HCT116 (cell line): Measurements from ENCODE around the gene NAGPA. TPM values are rescaled to one million over a fixed set of nuclear protein-coding genes. Genes with fewer than 3 reads are reported as not detected.

Source experiments
- ATAC-seq: fragments of 200-7000 bp; cut with Tn5 transposase; 2 replicates; pipeline ENCODE4 v1.9.1; 2020; ENCODE audit warnings: mild to moderate bottlenecking, moderate library complexity
- BruUV-seq: library from RNA; stranded (reverse); fragments of 400-500 nt; replicated peaks from 2 replicates; lab custom pipeline; 2021; lab: Mats Ljungman, UMichigan
- CTCF ChIA-PET: fragments of 300-600 bp; sonication (Branson Sonifier 250); formaldehyde crosslinking; loops from one replicate; lab custom pipeline; 2021; ENCODE audit warnings: antibody characterized with exemption; lab: Charles Lee
- POLR2A ChIA-PET: fragments of 300-600, 350-600 bp; sonication (Branson Sonifier 250); formaldehyde crosslinking; loops from one replicate; lab custom pipeline; 2021; ENCODE audit warnings: antibody characterized with exemption; lab: Charles Lee
- RAD21 ChIA-PET, 2 experiments: fragments of 300-600 bp; sonication (Branson Sonifier 250); formaldehyde crosslinking; loops; one replicate each; lab custom pipeline; 2023; ENCODE audit warnings: low total read pairs in 2 of 2; ENCODE audit not compliant: uncharacterized antibody in 2 of 2, unreplicated experiment in 2 of 2, low non-redundant PET in 1 of 2; lab: Charles Lee
- DNase-seq: peaks from one replicate; pipeline ENCODE4 v3.0.0-alpha.2; 2010; ENCODE audit warnings: low read depth, low spot score
- H2AFZ ChIP-seq: fragments of 200-600 bp; shearing (Covaris generic), sonication (generic); 2 replicates; pipeline ENCODE4 v1.6.1; 2017; ENCODE audit warnings: low read depth, mixed run types, mixed read lengths, antibody characterized with exemption, low read length; ENCODE audit not compliant: poor library complexity, severe bottlenecking
- H3K27ac ChIP-seq: 2 replicates; pipeline ENCODE4 v1.5.1; 2012; ENCODE audit warnings: low read depth, low read length
- H3K27me3 ChIP-seq: fragments of 200-600 bp; sonication (generic); 2 replicates; pipeline ENCODE4 v1.6.1; 2016; ENCODE audit warnings: mixed run types, low read length, mixed read lengths; ENCODE audit not compliant: insufficient read depth
- H3K36me3 ChIP-seq, 2 experiments: fragments of 200-500 bp in 1 of 2; fragments of 200-600 bp in 1 of 2; sonication (Bioruptor generic) in 1 of 2; sonication (generic) in 1 of 2; 2 replicates each; pipeline versions ENCODE4 v1.5.1 to v1.6.1; 2014 to 2016; ENCODE audit warnings: low read length in 2 of 2, inconsistent platforms in 1 of 2, mixed read lengths in 1 of 2, mixed run types in 1 of 2; ENCODE audit not compliant: insufficient read depth in 2 of 2, control insufficient read depth in 1 of 2
- H3K4me1 ChIP-seq, 2 experiments: fragments of 200-600 bp in 1 of 2; sonication (generic) in 1 of 2; 2 replicates each; pipeline versions ENCODE4 v1.5.1 to v1.6.1; 2012 to 2017; ENCODE audit warnings: low read length in 2 of 2, inconsistent platforms in 1 of 2, mild to moderate bottlenecking in 1 of 2, mixed read lengths in 1 of 2, mixed run types in 1 of 2, moderate library complexity in 1 of 2; ENCODE audit not compliant: insufficient read depth in 2 of 2, control insufficient read depth in 1 of 2
- H3K4me2 ChIP-seq: fragments of 200-600 bp; sonication (generic); 2 replicates; pipeline ENCODE4 v1.6.1; 2017; ENCODE audit warnings: mixed run types, low read length, mixed read lengths
- H3K4me3 ChIP-seq, 2 experiments: fragments of 200-600 bp in 1 of 2; sonication (generic) in 1 of 2; replicated peaks in 1 of 2; 2 replicates each; pipeline ENCODE4 v1.5.1; 2011 to 2016; ENCODE audit warnings: low read length in 2 of 2, control low read depth in 1 of 2, low read depth in 1 of 2, mild to moderate bottlenecking in 1 of 2, mixed read lengths in 1 of 2, mixed run types in 1 of 2
- H3K79me2 ChIP-seq: fragments of 200-600 bp; sonication (generic); 2 replicates; pipeline ENCODE4 v1.6.1; 2017; ENCODE audit warnings: mild to moderate bottlenecking, mixed run types, low read length, moderate library complexity, mixed read lengths; ENCODE audit not compliant: insufficient read depth
- H3K9ac ChIP-seq: fragments of 200-600 bp; sonication (generic); 2 replicates; pipeline ENCODE4 v1.6.1; 2016; ENCODE audit warnings: low read length, mixed read lengths
- H3K9me2 ChIP-seq: fragments of 200-600 bp; sonication (generic), shearing (Covaris generic); 2 replicates; pipeline ENCODE4 v1.6.1; 2017; ENCODE audit warnings: mixed run types, mild to moderate bottlenecking, moderate library complexity; ENCODE audit not compliant: insufficient read depth
- H3K9me3 ChIP-seq, 2 experiments: fragments of 200-500 bp in 1 of 2; fragments of 200-600 bp in 1 of 2; sonication (Bioruptor generic) in 1 of 2; sonication (generic) in 1 of 2; 2 replicates each; pipeline ENCODE4 v1.6.1; 2014 to 2017; ENCODE audit warnings: low read length in 2 of 2, mixed read lengths in 2 of 2, inconsistent platforms in 1 of 2, low read depth in 1 of 2, mild to moderate bottlenecking in 1 of 2, mixed run types in 1 of 2, moderate library complexity in 1 of 2; ENCODE audit not compliant: control insufficient read depth in 1 of 2, insufficient read depth in 1 of 2
- H4K20me1 ChIP-seq: fragments of 200-600 bp; sonication (generic), shearing (Covaris generic); 2 replicates; pipeline ENCODE4 v1.6.1; 2017; ENCODE audit warnings: mixed run types, mild to moderate bottlenecking, moderate library complexity; ENCODE audit not compliant: insufficient read depth
- ATF3 ChIP-seq: IDR thresholded peaks from 2 replicates; pipeline ENCODE4 v1.6.1; 2012
- CEBPB ChIP-seq: IDR thresholded peaks from 2 replicates; pipeline ENCODE4 v1.6.1; 2012; ENCODE audit warnings: low read depth
- EZH2phosphoT487 ChIP-seq: fragments of 200-600 bp; IDR thresholded peaks from 2 replicates; pipeline ENCODE4 v1.6.1; 2018; ENCODE audit warnings: antibody characterized with exemption, borderline replicate concordance
- REST ChIP-seq: IDR thresholded peaks from 2 replicates; pipeline ENCODE4 v1.6.1; 2012; ENCODE audit warnings: low read depth
- SP1 ChIP-seq: IDR thresholded peaks from 2 replicates; pipeline ENCODE4 v1.6.1; 2012; ENCODE audit warnings: low read depth
- TCF7L2 ChIP-seq: IDR thresholded peaks from 2 replicates; pipeline ENCODE4 v1.7.0; 2011; ENCODE audit warnings: borderline replicate concordance, inconsistent platforms; ENCODE audit not compliant: insufficient read depth, insufficient read length; ENCODE audit errors: extremely low read depth
- intact Hi-C: fragments of 100-400 bp; cut with micrococcal nuclease; formaldehyde crosslinking; loops from 2 replicates; pipeline ENCODE4 v1.10.0; 2022
- total RNA-seq: library from RNA; stranded (reverse); gene quantifications from one replicate; pipeline ENCODE4 v1.2.1, GENCODE V29; 2021; ENCODE audit not compliant: unreplicated experiment

The NAGPA gene
- total RNA-seq, 1 experiment from 2014 or later = 17.5 TPM

DNA sequence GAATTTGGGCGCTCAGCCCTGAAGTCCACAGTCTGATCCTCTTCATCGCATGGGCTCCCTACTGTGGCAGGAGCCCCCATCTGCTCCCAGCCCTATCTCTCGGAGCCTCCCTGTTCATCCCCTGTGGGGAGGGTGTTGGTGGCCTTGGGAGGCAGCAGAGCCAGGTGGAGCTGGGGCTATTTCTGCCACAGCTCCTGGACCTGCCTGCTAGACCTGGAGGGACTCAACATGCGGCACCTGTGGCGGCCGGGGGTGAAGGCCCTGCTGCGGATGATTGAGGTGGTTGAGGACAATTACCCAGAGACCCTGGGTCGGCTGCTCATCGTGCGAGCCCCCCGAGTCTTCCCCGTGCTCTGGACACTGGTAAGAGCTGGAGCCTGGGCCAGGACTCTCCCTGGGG is 30.5 kb downstream of the NAGPA start:
- intact Hi-C loops = no loop called here
- Histone ChIP-seq H3K36me3 (no peaks in the 10 kb centered on the region), H3K4me2 (no peak overlapping the region), H3K9me3 (no peaks in the 10 kb centered on the region), H3K79me2 (no peaks in the 10 kb centered on the region), H3K4me1 (no peaks in the 10 kb centered on the region), H4K20me1 (no peaks in the 10 kb centered on the region), H3K9ac (no peak overlapping the region), H3K27me3 (no peaks in the 10 kb centered on the region; the same call in 1 of the 2 replicates), H3K9me2 (no peaks in the 10 kb centered on the region), H3K4me3 (no peak overlapping the region), H3K27ac (no peak overlapping the region), H2AFZ (no peak overlapping the region)
- ChIA-PET RAD21 (no interaction called here), CTCF (no interaction called here), POLR2A (no interaction called here)
- ATAC-seq = no peak
- no peak for TF ChIP-seq CEBPB
- no peak for TF ChIP-seq SP1
- TF ChIP-seq REST = no peak
- TF ChIP-seq ATF3 = no peak
- no peak for DNase-seq
- BruUV-seq = no TSS peak

DNA sequence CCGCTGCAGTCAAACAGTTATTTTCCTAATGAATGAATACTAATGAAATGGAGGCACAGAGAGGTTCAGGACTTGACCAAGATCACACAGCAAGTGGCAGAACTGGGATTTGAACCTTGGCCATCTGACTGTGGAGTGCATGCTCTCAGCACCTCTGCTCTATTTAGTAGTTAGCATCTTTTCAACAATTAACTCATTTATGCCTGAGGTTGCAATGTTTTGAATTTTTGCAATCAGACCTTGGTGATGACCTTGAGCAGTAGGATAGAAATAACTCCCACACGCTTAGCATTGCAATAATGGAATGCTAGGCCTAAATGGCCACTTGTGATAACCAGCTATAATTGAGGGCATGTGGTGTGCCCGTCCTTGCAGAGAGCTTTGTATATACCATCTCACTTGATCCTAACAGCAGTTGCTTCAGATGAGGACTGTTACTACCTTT is 31.0 kb downstream of the NAGPA start:
- Histone ChIP-seq H3K9ac (no peak overlapping the region), H3K4me1 (no peaks in the 10 kb centered on the region), H4K20me1 (no peaks in the 10 kb centered on the region), H3K4me2 (no peak overlapping the region), H3K36me3 (no peaks in the 10 kb centered on the region), H3K9me2 (no peaks in the 10 kb centered on the region), H3K27ac (no peak overlapping the region), H3K79me2 (no peaks in the 10 kb centered on the region), H3K27me3 (no peaks in the 10 kb centered on the region; the same call in 1 of the 2 replicates), H3K9me3 (no peaks in the 10 kb centered on the region), H2AFZ (no peak overlapping the region), H3K4me3 (no peak overlapping the region)
- BruUV-seq = no TSS peak
- DNase-seq = no peak
- CTCF ChIA-PET = no interaction called here
- RAD21 ChIA-PET = no interaction called here
- TF ChIP-seq EZH2phosphoT487 (no peak), TCF7L2 (no peak)
- intact Hi-C loops = no loop called here
- no peak for ATAC-seq
- POLR2A ChIA-PET = no interaction called here
